Ectodermal cell (in vitro differentiated cells): ENCODE data around the gene LY6G6F.

ENCODE experiments used
- H3K27ac ChIP-seq: 2 replicates; pipeline ENCODE4 v1.7.0; 2013; ENCODE audit warnings: mild to moderate bottlenecking, low read depth, low read length; ENCODE audit not compliant: insufficient read depth, poor library complexity, severe bottlenecking
- H3K27me3 ChIP-seq: 2 replicates; pipeline ENCODE4 v1.7.0; 2013; ENCODE audit warnings: mild to moderate bottlenecking, low read length; ENCODE audit not compliant: insufficient read depth, control insufficient read depth, poor library complexity, severe bottlenecking
- H3K36me3 ChIP-seq: one replicate; pipeline ENCODE4 v1.7.0; 2013; ENCODE audit warnings: low read length; ENCODE audit not compliant: control insufficient read depth, insufficient read depth
- H3K4me1 ChIP-seq: one replicate; pipeline ENCODE4 v1.7.0; 2013; ENCODE audit warnings: low read length; ENCODE audit not compliant: control insufficient read depth, insufficient read depth
- H3K4me3 ChIP-seq: 2 replicates; pipeline ENCODE4 v1.7.0; 2013; ENCODE audit warnings: low read depth, low read length, control low read depth; ENCODE audit not compliant: insufficient read depth
- H3K9me3 ChIP-seq: 2 replicates; pipeline ENCODE4 v1.7.0; 2013; ENCODE audit warnings: mild to moderate bottlenecking, low read length, moderate library complexity; ENCODE audit not compliant: control insufficient read depth
- WGBS, 2 experiments: methylation state at CpG; one replicate each; pipeline ENCODE4 v1.1.7; 2013; ENCODE audit warnings: missing lambda C conversion rate in 2 of 2; 5-methylcytosine and 5-hydroxymethylcytosine counted together

Gene LY6G6F

GRCh38 chr6:31727034-31727716, 20.5 kb downstream of the LY6G6F start:
- Histone ChIP-seq H3K36me3 (peaks cover 33% of the 10 kb centered on the region), H3K9me3 (no peaks in the 10 kb centered on the region), H3K4me3 (no peak overlapping the region), H3K27ac (no peak overlapping the region), H3K4me1 (no peaks in the 10 kb centered on the region), H3K27me3 (no peaks in the 10 kb centered on the region)
- WGBS, 2 experiments = 91 to 95% methylated on average over 7 of the region's 7 CpGs

DNA sequence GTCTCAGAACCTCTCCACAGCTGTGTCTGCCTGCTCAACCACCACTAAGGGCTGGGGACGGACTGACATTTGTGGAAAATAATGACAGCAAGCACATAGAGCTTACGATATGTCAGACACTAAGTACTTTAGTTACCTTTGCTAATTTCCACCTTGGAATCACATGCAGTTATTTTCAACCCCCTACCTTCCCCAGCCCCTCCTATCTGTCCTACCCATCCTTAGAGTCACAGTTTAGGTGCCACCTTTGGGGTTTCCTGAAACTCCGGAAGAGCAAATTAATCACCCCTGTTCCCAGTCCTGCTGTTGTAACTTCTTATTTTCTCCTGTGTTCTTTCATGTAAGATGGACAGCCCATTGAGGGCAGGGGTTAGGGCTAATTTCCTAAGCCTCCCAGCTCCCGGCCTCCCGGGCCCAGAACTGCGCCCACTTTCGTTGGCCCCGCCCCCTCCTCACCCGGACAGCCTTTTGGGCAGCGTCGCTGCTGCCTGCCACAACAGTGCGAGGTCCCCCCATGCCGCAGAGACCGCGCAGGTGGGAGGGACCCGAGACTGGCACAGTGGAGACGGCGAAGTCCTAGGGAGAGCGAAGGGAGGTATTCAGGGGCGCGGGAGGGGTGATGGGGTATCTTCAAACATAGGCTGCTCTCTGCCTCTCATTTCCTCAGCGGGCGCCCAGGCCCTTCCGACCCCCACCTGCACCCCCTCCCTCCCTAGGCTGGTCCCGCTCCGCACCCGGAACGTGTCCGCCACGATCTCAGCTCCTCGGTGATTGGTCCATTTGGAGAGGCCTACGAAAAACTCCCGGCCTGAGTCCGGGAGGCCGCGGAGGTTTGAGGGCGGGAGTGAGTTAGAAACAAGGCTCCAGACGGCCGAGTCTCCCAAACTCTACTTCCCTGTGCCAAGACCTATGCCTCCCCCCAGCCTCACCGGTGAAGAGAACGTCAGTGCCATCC, 21.3 kb downstream of the LY6G6F start:
- peaks cover 40% of the 10 kb centered on the region for H3K36me3 ChIP-seq

GRCh38 chr6:31728767-31729514, 22.3 kb downstream of the LY6G6F start, which contains the start of gene DDAH2:
TSS of gene DDAH2 (minus strand) at chr6:31729299. CDS start at chr6:31729161, 138 bp downstream.
- Histone ChIP-seq H3K27me3 (no peaks in the 10 kb centered on the region), H3K36me3 (peaks cover 48% of the 10 kb centered on the region), H3K9me3 (no peaks in the 10 kb centered on the region), H3K27ac (peak within 1 kb of the TSS; percentile 86), H3K4me1 (peaks cover under 1% of the 10 kb centered on the region), H3K4me3 (peak within 1 kb of the TSS; percentile 93)
- WGBS, 2 experiments = 48 to 49% methylated on average over 36 of the region's 36 CpGs

More for the DNA sequence above, 21.3 kb downstream of the LY6G6F start:
- H3K27ac ChIP-seq = no peak overlapping the region
- 95% methylated on average over 41 of the region's 41 CpGs for WGBS, 2 experiments
- H3K9me3 ChIP-seq = no peaks in the 10 kb centered on the region
- H3K27me3 ChIP-seq = no peaks in the 10 kb centered on the region
- H3K4me3 ChIP-seq = peak overlapping the region; percentile 93
- no peaks in the 10 kb centered on the region for H3K4me1 ChIP-seq

DNA sequence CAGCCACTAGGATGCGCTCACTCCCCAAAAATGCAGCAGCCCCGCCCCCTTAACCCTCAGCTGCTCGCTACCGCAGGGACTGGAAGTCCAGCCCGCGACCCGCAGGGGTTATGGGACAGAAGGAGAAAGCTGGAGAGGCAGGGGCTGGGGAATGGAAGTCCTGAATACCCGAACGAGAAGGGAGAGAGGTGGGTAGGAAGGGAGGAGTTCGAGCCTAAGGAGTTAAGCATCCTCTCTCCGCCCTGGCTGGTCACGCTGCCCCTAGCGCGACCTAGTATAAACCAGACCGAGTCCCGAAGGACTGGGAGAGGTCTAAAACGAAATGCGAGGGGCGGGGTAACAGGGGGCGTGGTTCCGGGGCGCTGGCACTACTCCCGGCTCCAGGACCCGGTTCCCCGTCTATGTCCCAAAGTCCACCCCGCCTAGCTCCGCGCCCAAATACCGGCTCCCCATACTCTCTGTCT, 22.9 kb downstream of the LY6G6F start:
- no peaks in the 10 kb centered on the region for H3K9me3 ChIP-seq
- peak overlapping the region; percentile 93 for H3K4me3 ChIP-seq
- no peaks in the 10 kb centered on the region for H3K27me3 ChIP-seq
- 0% methylated on average over 29 of the region's 29 CpGs for WGBS, 2 experiments
- H3K27ac ChIP-seq = peak overlapping the region; percentile 86
- peaks cover 49% of the 10 kb centered on the region for H3K36me3 ChIP-seq
- peaks cover 6% of the 10 kb centered on the region for H3K4me1 ChIP-seq

GRCh38 chr6:31729979-31730630, 23.4 kb downstream of the LY6G6F start:
- Histone ChIP-seq H3K27ac (peak overlapping the region; percentile 86), H3K4me1 (peaks cover 8% of the 10 kb centered on the region), H3K4me3 (peak overlapping the region; percentile 93), H3K27me3 (no peaks in the 10 kb centered on the region), H3K36me3 (peaks cover 49% of the 10 kb centered on the region), H3K9me3 (no peaks in the 10 kb centered on the region)
- WGBS, 2 experiments = 3 to 4% methylated on average over 46 of the region's 46 CpGs

- Histone ChIP-seq H3K4me1 (peaks cover 8% of the 10 kb centered on the region), H3K27me3 (no peaks in the 10 kb centered on the region), H3K36me3 (peaks cover 48% of the 10 kb centered on the region), H3K9me3 (no peaks in the 10 kb centered on the region), H3K4me3 (no peak overlapping the region), H3K27ac (no peak overlapping the region)
- 90% methylated on average over 11 of the region's 11 CpGs for WGBS, 2 experiments
Measured at GRCh38 chr6:31730631-31731086, 24.0 kb downstream of the LY6G6F start.

DNA sequence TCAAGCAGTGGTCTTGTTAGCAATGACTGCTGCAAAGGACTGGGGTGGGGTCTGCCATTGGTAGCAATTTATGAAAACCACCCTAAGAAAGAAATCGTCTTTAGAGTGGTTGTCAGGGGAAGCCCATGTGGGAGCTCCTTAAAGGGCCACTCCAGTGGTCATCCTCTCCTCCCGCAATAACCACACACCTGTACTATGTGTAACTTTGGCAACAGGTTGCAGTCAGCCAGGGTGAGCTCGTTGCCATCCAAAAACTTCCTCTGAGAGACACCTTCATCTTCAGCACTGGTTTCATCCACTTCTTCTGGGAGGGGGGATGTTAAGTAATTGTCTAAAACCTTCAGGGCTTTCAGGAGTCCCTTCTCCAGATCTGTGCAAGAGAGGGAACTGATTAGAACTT, 25.4 kb downstream of the LY6G6F start:
- Histone ChIP-seq H3K4me1 (peaks cover 14% of the 10 kb centered on the region), H3K9me3 (no peaks in the 10 kb centered on the region), H3K36me3 (peaks cover 35% of the 10 kb centered on the region), H3K4me3 (no peak overlapping the region), H3K27ac (no peak overlapping the region), H3K27me3 (no peaks in the 10 kb centered on the region)
- 84 to 88% methylated on average over 3 of the region's 3 CpGs for WGBS, 2 experiments

- H3K4me3 ChIP-seq = no peak overlapping the region
- H3K9me3 ChIP-seq = no peaks in the 10 kb centered on the region
- WGBS, 2 experiments = 94% methylated on average over 4 of the region's 4 CpGs
- no peaks in the 10 kb centered on the region for H3K27me3 ChIP-seq
- peaks cover 29% of the 10 kb centered on the region for H3K4me1 ChIP-seq
- no peak overlapping the region for H3K27ac ChIP-seq
- peaks cover 25% of the 10 kb centered on the region for H3K36me3 ChIP-seq
Measured at GRCh38 chr6:31733734-31734133, 27.1 kb downstream of the LY6G6F start.

GRCh38 chr6:31734247-31734820, 27.7 kb downstream of the LY6G6F start:
- WGBS, 2 experiments = 16 to 18% methylated on average over 2 of the region's 2 CpGs
- peaks cover 34% of the 10 kb centered on the region for H3K4me1 ChIP-seq

More at GRCh38 chr6:31734247-31734820, 27.7 kb downstream of the LY6G6F start:
- H3K36me3 ChIP-seq = peaks cover 25% of the 10 kb centered on the region
- H3K4me3 ChIP-seq = peak overlapping the region; percentile 68
- H3K27ac ChIP-seq = no peak overlapping the region
- H3K27me3 ChIP-seq = no peaks in the 10 kb centered on the region
- H3K9me3 ChIP-seq = no peaks in the 10 kb centered on the region
